Liver (tissue), 3 donors: ENCODE results near the gene GRN.

ENCODE experiments used
- EGR1 ChIP-seq, 2 donors: IDR thresholded peaks; 2 replicates each; pipeline ENCODE4 v1.6.1; 2016 to 2018; ENCODE audit warnings: antibody characterized with exemption in 2 of 2, low read depth in 2 of 2
- HNF4A ChIP-seq, 2 donors: conservative IDR thresholded peaks; 2 replicates each; pipeline ENCODE4 v1.6.1; 2016; ENCODE audit warnings: antibody characterized with exemption in 2 of 2, mild to moderate bottlenecking in 2 of 2
- JUND ChIP-seq, 2 donors: IDR thresholded peaks; 2 replicates each; pipeline ENCODE4 v1.6.1; 2016; ENCODE audit warnings: antibody characterized with exemption in 2 of 2
- NR2F2 ChIP-seq: IDR thresholded peaks from 2 replicates; pipeline ENCODE4 v1.6.1; 2016; ENCODE audit warnings: antibody characterized with exemption
- RAD21 ChIP-seq, 2 donors: IDR thresholded peaks; 2 replicates each; pipeline ENCODE4 v1.6.1; 2016; ENCODE audit warnings: antibody characterized with exemption in 2 of 2, mild to moderate bottlenecking in 2 of 2
- SP1 ChIP-seq: IDR thresholded peaks from 2 replicates; pipeline ENCODE4 v1.6.1; 2018; ENCODE audit warnings: antibody characterized with exemption, mild to moderate bottlenecking
- TAF1 ChIP-seq: conservative IDR thresholded peaks from 2 replicates; pipeline ENCODE4 v1.6.1; 2016; ENCODE audit warnings: antibody characterized with exemption, mild to moderate bottlenecking
- TF ChIP-seq, protein P1 (sequence below): fragments of 150-350 bp; IDR thresholded peaks from 2 replicates; pipeline ENCODE4 v1.5.1; 2017; ENCODE audit warnings: improper control_type of control experiment, low read depth, low read length; ENCODE audit not compliant: missing input control
- TF ChIP-seq, protein P2 (sequence below): IDR thresholded peaks from 2 replicates; pipeline ENCODE4 v1.6.1; 2016; ENCODE audit warnings: antibody characterized with exemption, mild to moderate bottlenecking
- TF ChIP-seq, protein P3 (sequence below): IDR thresholded peaks from 2 replicates; pipeline ENCODE4 v1.6.1; 2016; ENCODE audit warnings: antibody characterized with exemption
- TF ChIP-seq, protein P4 (sequence below): IDR thresholded peaks from 2 replicates; pipeline ENCODE4 v1.6.1; 2016; ENCODE audit warnings: antibody characterized with exemption
- donor health status: healthy.
- donor health status: healthy.

DNA sequence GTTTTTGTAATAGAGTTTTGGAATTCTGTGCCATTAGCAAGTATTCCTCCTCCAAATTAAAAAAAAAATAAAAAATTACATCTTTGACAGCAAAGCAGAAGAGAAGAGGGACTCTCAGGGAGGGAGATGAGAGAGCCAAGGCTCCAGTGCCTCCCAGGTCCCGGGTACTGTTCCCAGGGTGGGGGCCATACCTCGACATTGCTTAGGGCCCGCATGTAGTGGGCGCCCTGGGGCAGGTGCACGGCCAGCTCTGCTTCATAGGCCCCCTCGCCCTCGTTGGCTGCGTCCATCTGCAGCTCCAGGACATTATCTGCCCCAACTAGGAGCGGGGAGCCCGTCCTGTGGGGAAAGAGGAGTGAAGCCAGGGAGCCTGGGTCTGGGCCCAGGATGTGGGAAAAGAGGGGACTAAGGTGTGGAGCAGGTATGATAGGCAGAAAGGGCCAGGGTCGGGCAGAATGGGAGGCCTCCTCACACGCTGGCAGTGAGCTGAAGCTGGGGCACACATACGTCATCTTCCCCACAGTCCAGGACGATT, 33.1 kb downstream of the GRN start:
- TF ChIP-seq TAF1, result no peak
- TF ChIP-seq, protein P1, sequence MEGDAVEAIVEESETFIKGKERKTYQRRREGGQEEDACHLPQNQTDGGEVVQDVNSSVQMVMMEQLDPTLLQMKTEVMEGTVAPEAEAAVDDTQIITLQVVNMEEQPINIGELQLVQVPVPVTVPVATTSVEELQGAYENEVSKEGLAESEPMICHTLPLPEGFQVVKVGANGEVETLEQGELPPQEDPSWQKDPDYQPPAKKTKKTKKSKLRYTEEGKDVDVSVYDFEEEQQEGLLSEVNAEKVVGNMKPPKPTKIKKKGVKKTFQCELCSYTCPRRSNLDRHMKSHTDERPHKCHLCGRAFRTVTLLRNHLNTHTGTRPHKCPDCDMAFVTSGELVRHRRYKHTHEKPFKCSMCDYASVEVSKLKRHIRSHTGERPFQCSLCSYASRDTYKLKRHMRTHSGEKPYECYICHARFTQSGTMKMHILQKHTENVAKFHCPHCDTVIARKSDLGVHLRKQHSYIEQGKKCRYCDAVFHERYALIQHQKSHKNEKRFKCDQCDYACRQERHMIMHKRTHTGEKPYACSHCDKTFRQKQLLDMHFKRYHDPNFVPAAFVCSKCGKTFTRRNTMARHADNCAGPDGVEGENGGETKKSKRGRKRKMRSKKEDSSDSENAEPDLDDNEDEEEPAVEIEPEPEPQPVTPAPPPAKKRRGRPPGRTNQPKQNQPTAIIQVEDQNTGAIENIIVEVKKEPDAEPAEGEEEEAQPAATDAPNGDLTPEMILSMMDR, result no peak
- no peak for TF ChIP-seq JUND (IDR thresholded peaks at IDR 0.05)
- TF ChIP-seq SP1, result no peak
- TF ChIP-seq EGR1 (IDR thresholded peaks at IDR 0.05; ENCODE audit: low read depth in 2 of 2), result no peak
- TF ChIP-seq HNF4A (conservative IDR thresholded peaks at IDR 0.05), result no peak
- TF ChIP-seq RAD21 (IDR thresholded peaks at IDR 0.05), result no peak
- TF ChIP-seq, protein P2, sequence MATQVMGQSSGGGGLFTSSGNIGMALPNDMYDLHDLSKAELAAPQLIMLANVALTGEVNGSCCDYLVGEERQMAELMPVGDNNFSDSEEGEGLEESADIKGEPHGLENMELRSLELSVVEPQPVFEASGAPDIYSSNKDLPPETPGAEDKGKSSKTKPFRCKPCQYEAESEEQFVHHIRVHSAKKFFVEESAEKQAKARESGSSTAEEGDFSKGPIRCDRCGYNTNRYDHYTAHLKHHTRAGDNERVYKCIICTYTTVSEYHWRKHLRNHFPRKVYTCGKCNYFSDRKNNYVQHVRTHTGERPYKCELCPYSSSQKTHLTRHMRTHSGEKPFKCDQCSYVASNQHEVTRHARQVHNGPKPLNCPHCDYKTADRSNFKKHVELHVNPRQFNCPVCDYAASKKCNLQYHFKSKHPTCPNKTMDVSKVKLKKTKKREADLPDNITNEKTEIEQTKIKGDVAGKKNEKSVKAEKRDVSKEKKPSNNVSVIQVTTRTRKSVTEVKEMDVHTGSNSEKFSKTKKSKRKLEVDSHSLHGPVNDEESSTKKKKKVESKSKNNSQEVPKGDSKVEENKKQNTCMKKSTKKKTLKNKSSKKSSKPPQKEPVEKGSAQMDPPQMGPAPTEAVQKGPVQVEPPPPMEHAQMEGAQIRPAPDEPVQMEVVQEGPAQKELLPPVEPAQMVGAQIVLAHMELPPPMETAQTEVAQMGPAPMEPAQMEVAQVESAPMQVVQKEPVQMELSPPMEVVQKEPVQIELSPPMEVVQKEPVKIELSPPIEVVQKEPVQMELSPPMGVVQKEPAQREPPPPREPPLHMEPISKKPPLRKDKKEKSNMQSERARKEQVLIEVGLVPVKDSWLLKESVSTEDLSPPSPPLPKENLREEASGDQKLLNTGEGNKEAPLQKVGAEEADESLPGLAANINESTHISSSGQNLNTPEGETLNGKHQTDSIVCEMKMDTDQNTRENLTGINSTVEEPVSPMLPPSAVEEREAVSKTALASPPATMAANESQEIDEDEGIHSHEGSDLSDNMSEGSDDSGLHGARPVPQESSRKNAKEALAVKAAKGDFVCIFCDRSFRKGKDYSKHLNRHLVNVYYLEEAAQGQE, result no peak
- TF ChIP-seq, protein P3, sequence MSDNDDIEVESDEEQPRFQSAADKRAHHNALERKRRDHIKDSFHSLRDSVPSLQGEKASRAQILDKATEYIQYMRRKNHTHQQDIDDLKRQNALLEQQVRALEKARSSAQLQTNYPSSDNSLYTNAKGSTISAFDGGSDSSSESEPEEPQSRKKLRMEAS, result no peak
- TF ChIP-seq, protein P4, sequence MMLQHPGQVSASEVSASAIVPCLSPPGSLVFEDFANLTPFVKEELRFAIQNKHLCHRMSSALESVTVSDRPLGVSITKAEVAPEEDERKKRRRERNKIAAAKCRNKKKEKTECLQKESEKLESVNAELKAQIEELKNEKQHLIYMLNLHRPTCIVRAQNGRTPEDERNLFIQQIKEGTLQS, result no peak
- TF ChIP-seq NR2F2, result no peak
